CD4-positive, alpha-beta T cell treated with Interferon gamma for 1 hour (primary cell): ENCODE data around the gene NFKB1.

Source experiments
- DNase-seq: peaks from one replicate; pipeline ENCODE4 v3.0.0-alpha.2; 2020

NFKB1 gene

GRCh38 chr4:102534845-102535244 lies 33.7 kb downstream of the NFKB1 start:
- no peak for DNase-seq

GRCh38 chr4:102535398-102536082 lies 34.4 kb downstream of the NFKB1 start:
- DNase-seq = no peak

GRCh38 chr4:102536768-102537167 lies 35.6 kb downstream of the NFKB1 start:
- no peak for DNase-seq

GRCh38 chr4:102537269-102537668 lies 36.1 kb downstream of the NFKB1 start:
- no peak for DNase-seq

- no peak for DNase-seq
These were observed 40.5 kb downstream of the NFKB1 start for GRCh38 chr4:102541697-102542096.

GRCh38 chr4:102543030-102543928 lies 42.1 kb downstream of the NFKB1 start:
- DNase-seq = no peak

GRCh38 chr4:102546635-102547034 lies 45.5 kb downstream of the NFKB1 start:
- DNase-seq = no peak

- DNase-seq = no peak
These were observed 46.8 kb downstream of the NFKB1 start for GRCh38 chr4:102547973-102548372.

- no peak for DNase-seq
These were observed 50.9 kb downstream of the NFKB1 start for GRCh38 chr4:102551958-102552565.

GRCh38 chr4:102552781-102553180 lies 51.6 kb downstream of the NFKB1 start:
- DNase-seq = no peak

GRCh38 chr4:102553982-102554381 lies 52.8 kb downstream of the NFKB1 start:
- no peak for DNase-seq

- DNase-seq = no peak
These were observed 53.3 kb downstream of the NFKB1 start for GRCh38 chr4:102554482-102554881.

- no peak for DNase-seq
These were observed 53.8 kb downstream of the NFKB1 start for GRCh38 chr4:102554992-102555391.

GRCh38 chr4:102557636-102558035 lies 56.5 kb downstream of the NFKB1 start:
- no peak for DNase-seq

- DNase-seq = no peak
These were observed 59.0 kb downstream of the NFKB1 start for GRCh38 chr4:102560115-102560514.

GRCh38 chr4:102560571-102561341 lies 59.6 kb downstream of the NFKB1 start:
- no peak for DNase-seq

- no peak for DNase-seq
These were observed 61.8 kb downstream of the NFKB1 start for GRCh38 chr4:102563000-102563399.

- peak; percentile 33 for DNase-seq
These were observed 63.4 kb downstream of the NFKB1 start for GRCh38 chr4:102564399-102565059.

GRCh38 chr4:102565696-102566095 lies 64.5 kb downstream of the NFKB1 start:
- DNase-seq = no peak

- no peak for DNase-seq
These were observed 65.3 kb downstream of the NFKB1 start for GRCh38 chr4:102566426-102566825.

GRCh38 chr4:102567427-102567826 lies 66.3 kb downstream of the NFKB1 start:
- DNase-seq = no peak

- no peak for DNase-seq
These were observed 68.0 kb downstream of the NFKB1 start for GRCh38 chr4:102569200-102569599.
